HL-60 (cell line): ENCODE measurements around the gene PNCK.

Experiments
- DNase-seq, 2 experiments: peaks; one replicate each; pipeline ENCODE4 v3.0.0-alpha.2; 2010 to 2020; ENCODE audit warnings: low read depth in 1 of 2, low spot score in 1 of 2
- H3K27ac ChIP-seq: fragments of 250-450 bp; sonication (Bioruptor Pico); replicated peaks from 2 replicates; pipeline ENCODE4 v1.5.1; 2020; ENCODE audit warnings: mild to moderate bottlenecking, moderate library complexity
- H3K27me3 ChIP-seq: fragments of 250-450 bp; sonication (Bioruptor Pico); 2 replicates; pipeline ENCODE4 v1.5.1; 2021; ENCODE audit warnings: mild to moderate bottlenecking, moderate library complexity; ENCODE audit not compliant: insufficient read depth, poor library complexity, severe bottlenecking
- H3K4me3 ChIP-seq: replicated peaks from 2 replicates; pipeline ENCODE4 v1.5.1; 2011; ENCODE audit warnings: mild to moderate bottlenecking, control low read depth, low read length; ENCODE audit not compliant: insufficient read depth
- CTCF ChIP-seq: IDR thresholded peaks from one replicate; pipeline ENCODE4 v1.5.1; 2011; ENCODE audit warnings: low read length, control low read depth, inconsistent platforms; ENCODE audit not compliant: insufficient read depth
- GABPA ChIP-seq: IDR thresholded peaks from 2 replicates; pipeline ENCODE4 v1.6.1; 2012; ENCODE audit warnings: low read depth
- POLR2AphosphoS5 ChIP-seq: IDR thresholded peaks from 2 replicates; pipeline ENCODE4 v1.6.1; 2012; ENCODE audit warnings: low read depth
- REST ChIP-seq: IDR thresholded peaks from 2 replicates; pipeline ENCODE4 v1.6.1; 2012; ENCODE audit warnings: low read depth; ENCODE audit not compliant: insufficient replicate concordance
- SPI1 ChIP-seq: IDR thresholded peaks from 2 replicates; pipeline ENCODE4 v1.6.1; 2012; ENCODE audit warnings: low read depth, mild to moderate bottlenecking, borderline replicate concordance

PNCK gene

GRCh38 chrX:153643431-153644351 lies 29.9 kb downstream of the PNCK start:
- no peak overlapping the region for H3K4me3 ChIP-seq
- DNase-seq = no peak
- peaks cover 50% of the 10 kb centered on the region for H3K27me3 ChIP-seq
- H3K27ac ChIP-seq = no peak overlapping the region
- TF ChIP-seq SPI1 = no peak
- no peak for TF ChIP-seq POLR2AphosphoS5
- no peak for TF ChIP-seq REST
- no peak for TF ChIP-seq CTCF
- TF ChIP-seq GABPA = no peak

- no peak overlapping the region for H3K4me3 ChIP-seq
- no peak for TF ChIP-seq CTCF
- TF ChIP-seq SPI1 = no peak
- TF ChIP-seq REST = no peak
- no peak for TF ChIP-seq POLR2AphosphoS5
- no peak for TF ChIP-seq GABPA
- no peak for DNase-seq
- H3K27me3 ChIP-seq = peaks cover 50% of the 10 kb centered on the region
- no peak overlapping the region for H3K27ac ChIP-seq
Measured at GRCh38 chrX:153642655-153643430, 30.8 kb downstream of the PNCK start.

GRCh38 chrX:153642051-153642654 lies 31.5 kb downstream of the PNCK start:
- no peak for DNase-seq
- Histone ChIP-seq H3K4me3 (no peak overlapping the region), H3K27me3 (peaks cover 45% of the 10 kb centered on the region), H3K27ac (no peak overlapping the region)
- no peak for TF ChIP-seq REST
- TF ChIP-seq CTCF = no peak
- TF ChIP-seq POLR2AphosphoS5 = no peak
- TF ChIP-seq SPI1 = no peak
